Endothelial cell (in vitro differentiated cells): ENCODE measurements around the gene SH3RF3. TPM values are rescaled to one million over a fixed set of nuclear protein-coding genes. Genes with fewer than 3 reads are reported as not detected.

Experiments used
- DNase-seq: peaks from one replicate; pipeline ENCODE4 v3.0.0; 2021; ENCODE audit warnings: low spot score
- H3K27ac Mint-ChIP-seq: one replicate; pipeline ENCODE4 v1.8.0; 2021; ENCODE audit warnings: mixed read lengths, inconsistent platforms; ENCODE audit not compliant: unreplicated experiment
- H3K27me3 Mint-ChIP-seq: one replicate; pipeline ENCODE4 v1.8.0; 2021; ENCODE audit warnings: mild to moderate bottlenecking, moderate library complexity, mixed read lengths, inconsistent platforms; ENCODE audit not compliant: unreplicated experiment
- H3K36me3 Mint-ChIP-seq: one replicate; pipeline ENCODE4 v1.8.0; 2021; ENCODE audit warnings: mild to moderate bottlenecking, low read depth, mixed read lengths, inconsistent platforms; ENCODE audit not compliant: unreplicated experiment
- H3K4me1 Mint-ChIP-seq: one replicate; pipeline ENCODE4 v1.8.0; 2021; ENCODE audit warnings: mild to moderate bottlenecking, mixed read lengths, inconsistent platforms; ENCODE audit not compliant: unreplicated experiment
- H3K4me3 Mint-ChIP-seq: one replicate; pipeline ENCODE4 v1.8.0; 2021; ENCODE audit warnings: mild to moderate bottlenecking, mixed read lengths, inconsistent platforms; ENCODE audit not compliant: unreplicated experiment
- H3K9me3 Mint-ChIP-seq: one replicate; pipeline ENCODE4 v1.8.0; 2021; ENCODE audit warnings: mixed read lengths, inconsistent platforms; ENCODE audit not compliant: unreplicated experiment
- total RNA-seq: library from RNA; stranded (reverse); fragmentation: NEBNext Ultra II Directional; extraction: Animal tissue kit (Norgen Biotek cat#: 25700); gene quantifications from one replicate; pipeline ENCODE4 v1.2.1, GENCODE V29; 2021; ENCODE audit not compliant: unreplicated experiment
- TF ChIP-seq, protein P1 (sequence below): fragments of 200-600 bp; sonication (generic); IDR thresholded peaks from one replicate; pipeline ENCODE4 v1.5.0; 2021; ENCODE audit warnings: antibody characterized with exemption; ENCODE audit not compliant: unreplicated experiment

Gene SH3RF3
- total RNA-seq, 1 donor from 2014 or later, result 12.8 TPM

DNA sequence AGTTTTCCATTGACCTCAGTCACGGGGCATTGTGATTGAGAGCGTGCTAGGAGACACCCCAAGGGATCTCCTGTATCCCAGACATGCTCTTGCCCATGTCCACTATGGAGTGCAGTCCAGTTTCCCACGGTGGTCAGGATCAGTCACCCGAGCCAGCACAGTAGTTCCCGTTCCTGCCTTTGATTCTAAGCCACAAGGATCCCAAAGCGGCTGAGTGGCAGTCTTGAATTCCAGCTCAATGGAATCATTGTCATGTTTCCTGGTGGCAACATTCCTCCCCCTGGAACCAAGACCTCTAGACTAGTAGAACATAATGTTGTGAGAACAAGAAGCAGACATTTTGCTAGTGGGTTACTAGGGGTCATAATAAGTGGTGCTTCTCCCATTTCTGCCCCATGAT, 330.5 kb downstream of the SH3RF3 start:
- peaks cover 3% of the 10 kb centered on the region for H3K36me3 Mint-ChIP-seq
- H3K27ac Mint-ChIP-seq, result no peak overlapping the region
- H3K27me3 Mint-ChIP-seq, result no peaks in the 10 kb centered on the region
- no peak overlapping the region for H3K4me3 Mint-ChIP-seq
- TF ChIP-seq, protein P1, sequence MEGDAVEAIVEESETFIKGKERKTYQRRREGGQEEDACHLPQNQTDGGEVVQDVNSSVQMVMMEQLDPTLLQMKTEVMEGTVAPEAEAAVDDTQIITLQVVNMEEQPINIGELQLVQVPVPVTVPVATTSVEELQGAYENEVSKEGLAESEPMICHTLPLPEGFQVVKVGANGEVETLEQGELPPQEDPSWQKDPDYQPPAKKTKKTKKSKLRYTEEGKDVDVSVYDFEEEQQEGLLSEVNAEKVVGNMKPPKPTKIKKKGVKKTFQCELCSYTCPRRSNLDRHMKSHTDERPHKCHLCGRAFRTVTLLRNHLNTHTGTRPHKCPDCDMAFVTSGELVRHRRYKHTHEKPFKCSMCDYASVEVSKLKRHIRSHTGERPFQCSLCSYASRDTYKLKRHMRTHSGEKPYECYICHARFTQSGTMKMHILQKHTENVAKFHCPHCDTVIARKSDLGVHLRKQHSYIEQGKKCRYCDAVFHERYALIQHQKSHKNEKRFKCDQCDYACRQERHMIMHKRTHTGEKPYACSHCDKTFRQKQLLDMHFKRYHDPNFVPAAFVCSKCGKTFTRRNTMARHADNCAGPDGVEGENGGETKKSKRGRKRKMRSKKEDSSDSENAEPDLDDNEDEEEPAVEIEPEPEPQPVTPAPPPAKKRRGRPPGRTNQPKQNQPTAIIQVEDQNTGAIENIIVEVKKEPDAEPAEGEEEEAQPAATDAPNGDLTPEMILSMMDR, result no peak
- peaks cover 9% of the 10 kb centered on the region for H3K4me1 Mint-ChIP-seq
- H3K9me3 Mint-ChIP-seq, result no peaks in the 10 kb centered on the region
- DNase-seq, result no peak

DNA sequence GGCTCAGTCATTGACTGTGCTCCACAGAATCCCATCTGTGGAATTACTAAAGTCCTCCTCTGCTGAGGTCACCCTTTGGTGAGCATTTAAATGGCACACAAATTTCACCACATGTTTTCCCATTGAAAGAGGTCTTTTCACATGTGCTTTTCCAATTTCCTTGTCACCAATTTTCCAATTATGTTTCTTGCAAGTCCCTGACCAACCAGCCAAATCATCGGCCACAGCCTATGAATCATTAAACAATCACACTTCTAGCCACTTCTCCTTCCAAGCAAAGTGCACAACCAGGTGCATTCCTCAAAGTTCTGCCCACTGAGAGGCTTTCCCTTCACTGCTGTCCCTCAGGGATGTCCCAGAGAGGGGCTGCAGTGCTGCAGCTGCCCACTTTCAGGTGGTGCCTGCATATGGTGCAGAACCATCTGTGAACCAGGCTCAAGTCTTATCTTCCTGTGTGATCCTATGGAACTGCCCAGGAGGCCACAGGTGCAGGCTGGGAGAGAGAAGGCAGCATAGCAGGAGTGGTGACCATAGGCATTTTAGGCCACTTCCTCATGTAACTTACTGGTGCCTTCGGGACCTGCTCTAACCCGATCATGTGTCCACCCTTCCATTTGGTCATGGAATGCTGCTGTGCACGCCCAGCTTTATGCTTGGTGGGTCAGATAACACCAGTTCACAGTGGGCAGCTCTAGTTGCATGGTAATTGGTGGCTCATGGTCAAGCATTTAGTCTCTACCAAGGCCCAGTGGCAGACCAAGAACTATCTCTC, 331.7 kb downstream of the SH3RF3 start:
- DNase-seq, result no peak
- TF ChIP-seq, protein P1, result no peak

DNA sequence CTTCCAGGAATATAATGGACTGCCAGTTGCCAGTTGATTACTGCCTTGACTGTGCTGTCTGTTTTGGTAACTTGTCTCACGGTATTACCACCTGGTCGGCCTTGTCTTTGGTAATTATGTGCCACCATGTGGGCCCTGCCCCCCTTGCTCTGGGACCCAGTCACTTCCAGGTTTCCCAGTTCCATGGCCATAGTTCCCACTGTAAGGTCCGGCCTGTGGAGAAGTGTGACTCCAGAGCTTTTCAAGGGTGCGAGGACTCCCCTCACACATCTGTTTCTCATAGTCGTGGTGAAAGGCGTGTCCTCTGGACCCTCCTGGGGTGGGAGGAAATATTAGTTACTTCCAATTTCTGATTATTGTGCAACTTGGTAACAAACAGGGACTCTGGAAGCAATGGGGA, 334.2 kb downstream of the SH3RF3 start:
- Mint-ChIP-seq H3K27ac (no peak overlapping the region), H3K9me3 (no peaks in the 10 kb centered on the region), H3K27me3 (peaks cover 4% of the 10 kb centered on the region), H3K4me3 (no peak overlapping the region), H3K36me3 (peaks cover 6% of the 10 kb centered on the region), H3K4me1 (peaks cover 3% of the 10 kb centered on the region)
- TF ChIP-seq, protein P1, result no peak
- no peak for DNase-seq

More for the DNA sequence above, 331.7 kb downstream of the SH3RF3 start:
- H3K27ac Mint-ChIP-seq, result no peak overlapping the region
- H3K4me3 Mint-ChIP-seq, result no peak overlapping the region
- H3K4me1 Mint-ChIP-seq, result peaks cover 9% of the 10 kb centered on the region
- H3K27me3 Mint-ChIP-seq, result no peaks in the 10 kb centered on the region
- peaks cover 3% of the 10 kb centered on the region for H3K36me3 Mint-ChIP-seq
- no peaks in the 10 kb centered on the region for H3K9me3 Mint-ChIP-seq

DNA sequence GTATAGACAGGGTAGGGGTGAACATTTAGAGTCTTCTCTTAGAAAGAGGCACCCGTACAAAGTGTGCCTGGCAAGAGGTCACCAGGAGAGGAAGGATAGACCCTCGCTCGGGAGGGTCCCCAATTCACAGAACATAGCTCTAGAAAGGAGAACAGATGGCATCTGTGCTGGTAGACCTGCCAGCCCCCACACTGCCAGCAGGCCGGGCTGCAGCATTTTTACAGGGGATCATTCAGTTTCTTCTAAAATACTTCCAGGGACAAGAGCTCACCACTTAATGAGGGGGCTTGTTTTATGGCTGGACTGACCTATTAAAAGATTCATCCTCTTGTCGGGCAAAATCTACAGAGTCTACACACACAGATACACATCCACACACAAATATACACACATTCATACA, 334.9 kb downstream of the SH3RF3 start:
- no peak overlapping the region for H3K27ac Mint-ChIP-seq
- peaks cover 6% of the 10 kb centered on the region for H3K36me3 Mint-ChIP-seq
- H3K9me3 Mint-ChIP-seq, result no peaks in the 10 kb centered on the region
- H3K4me3 Mint-ChIP-seq, result no peak overlapping the region
- TF ChIP-seq, protein P1, result no peak
- DNase-seq, result no peak
- H3K4me1 Mint-ChIP-seq, result peaks cover 3% of the 10 kb centered on the region
- H3K27me3 Mint-ChIP-seq, result peaks cover 4% of the 10 kb centered on the region
